ENCODE data around the gene SVIL.
"Not testable (repeated sequence)": the region's sequence is repeated elsewhere in the genome, so short reads cannot be mapped to it uniquely, and the experiment has no call there.

Gene SVIL

DNA sequence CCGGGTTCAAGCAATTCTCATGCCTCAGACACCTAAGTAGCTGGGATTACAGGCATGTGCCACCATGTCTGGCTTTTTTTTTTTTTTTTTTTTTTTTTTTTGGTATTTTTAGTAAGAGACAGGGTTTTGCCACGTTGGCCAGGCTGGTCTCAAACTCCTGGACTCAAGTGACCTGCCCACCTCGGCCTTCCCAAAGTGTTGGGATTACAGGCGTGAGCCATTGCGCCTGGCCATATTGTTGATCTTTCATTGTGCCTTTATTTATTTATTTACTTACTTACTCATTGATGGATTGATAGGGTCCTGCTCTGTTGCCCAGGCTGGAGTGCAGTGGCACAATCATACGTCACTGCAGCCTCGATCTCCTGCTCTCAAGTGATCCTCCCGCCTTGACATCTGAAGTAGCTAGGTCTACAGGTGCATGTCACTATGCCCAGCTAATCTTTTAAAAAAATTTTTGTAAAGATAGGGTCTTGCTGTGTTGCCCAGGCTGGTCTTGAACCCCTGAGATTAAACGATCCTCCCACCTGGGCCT lies 30.4 kb downstream of the SVIL start:
- DNase-seq (ENCODE audit: low read depth in 2 of 2, low spot score in 1 of 2), result no peak

DNA sequence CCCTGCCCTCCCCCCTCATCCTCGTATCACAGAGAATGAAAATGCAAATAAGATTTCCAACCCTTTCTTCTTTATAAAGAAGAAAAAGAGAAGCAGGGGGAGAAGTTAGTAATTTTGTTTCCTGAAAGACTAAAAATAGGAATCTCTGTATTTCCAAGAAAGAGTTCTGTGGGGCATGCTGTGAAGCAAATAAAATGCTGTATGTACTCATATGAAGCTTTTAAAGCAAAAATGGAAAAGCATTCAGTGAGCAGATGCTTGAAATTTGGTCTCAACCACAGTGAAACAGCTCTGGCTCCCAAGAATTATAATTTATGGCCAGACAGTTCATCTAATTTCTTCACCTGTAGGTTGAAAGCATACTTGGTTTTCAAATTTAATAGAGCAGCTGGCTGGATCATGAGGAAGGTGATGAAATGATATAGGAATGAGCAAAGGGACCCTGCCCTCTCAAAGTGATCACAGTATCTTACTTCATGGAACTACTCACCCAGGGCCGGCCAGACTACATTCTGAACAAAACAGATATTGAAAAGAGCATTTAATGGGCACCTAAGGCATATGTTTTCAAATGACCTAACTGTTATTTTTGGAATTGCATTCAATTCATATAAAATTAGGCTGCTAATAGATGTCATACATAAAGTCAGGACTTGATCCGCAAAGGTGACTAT lies 31.4 kb downstream of the SVIL start:
- no peak for DNase-seq (ENCODE audit: low read depth in 2 of 2, low spot score in 1 of 2)

DNA sequence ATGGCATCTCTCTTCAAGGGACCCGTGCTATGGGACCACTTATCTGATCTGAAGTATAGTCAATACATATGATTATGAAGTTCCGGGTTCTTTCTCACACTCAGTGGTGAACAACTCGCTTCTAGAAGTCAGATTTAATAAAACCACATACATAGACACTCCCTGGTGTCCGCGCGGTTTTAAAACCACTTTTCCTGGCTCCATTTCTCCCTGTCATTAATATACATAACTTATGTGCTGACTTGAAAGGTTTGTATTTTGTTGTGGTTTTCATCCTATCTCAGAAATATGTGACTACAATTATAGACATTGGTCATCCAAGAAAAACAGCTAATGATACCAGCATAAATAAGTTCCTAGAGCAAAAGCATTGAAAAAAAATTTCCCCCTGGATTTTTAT lies 34.0 kb downstream of the SVIL start:
- no peak for DNase-seq (ENCODE audit: low read depth in 2 of 2, low spot score in 1 of 2)

DNA sequence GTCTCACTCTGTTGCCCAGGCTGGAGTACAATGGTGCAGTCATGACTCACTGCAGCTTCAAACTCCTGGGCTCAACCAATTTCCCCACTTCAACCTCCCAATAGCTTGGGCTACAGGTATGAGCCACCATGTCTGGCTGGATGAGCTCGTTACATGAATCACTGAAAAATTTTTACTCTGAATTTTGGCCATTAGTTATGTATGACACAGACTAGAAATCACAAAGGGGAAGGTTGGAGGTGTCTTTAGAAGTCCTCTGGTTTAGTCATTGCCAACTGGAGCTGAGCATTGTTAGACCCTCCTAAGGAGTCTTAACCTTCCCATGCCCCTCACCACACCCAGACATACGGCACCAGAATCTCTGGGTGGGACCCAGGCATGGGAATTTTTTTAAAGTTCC lies 34.7 kb downstream of the SVIL start:
- no peak for DNase-seq (ENCODE audit: low read depth in 2 of 2, low spot score in 1 of 2)

DNA sequence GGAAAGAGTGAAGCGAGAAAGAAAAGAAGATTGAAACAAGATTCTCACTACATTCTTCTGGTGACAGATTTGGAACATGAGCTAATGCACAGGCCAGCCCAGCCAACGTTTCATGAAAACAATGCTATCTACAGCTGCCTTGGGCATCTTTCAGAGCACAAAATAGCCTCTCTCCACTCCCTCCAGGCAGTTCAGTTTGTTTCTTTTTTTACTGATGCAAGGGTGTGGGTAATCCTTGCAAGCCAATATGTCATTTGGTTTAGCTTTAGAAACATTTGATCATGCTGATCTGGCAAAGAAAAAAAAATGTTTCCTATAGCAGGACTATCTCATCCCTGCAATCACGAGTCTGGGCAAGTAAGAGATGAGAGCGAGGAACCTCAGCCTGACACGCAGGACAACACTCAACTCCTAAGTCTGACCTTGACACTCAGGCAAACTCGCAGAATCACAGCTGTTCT lies 35.9 kb downstream of the SVIL start:
- no peak for DNase-seq (ENCODE audit: low read depth in 2 of 2, low spot score in 1 of 2)

DNA sequence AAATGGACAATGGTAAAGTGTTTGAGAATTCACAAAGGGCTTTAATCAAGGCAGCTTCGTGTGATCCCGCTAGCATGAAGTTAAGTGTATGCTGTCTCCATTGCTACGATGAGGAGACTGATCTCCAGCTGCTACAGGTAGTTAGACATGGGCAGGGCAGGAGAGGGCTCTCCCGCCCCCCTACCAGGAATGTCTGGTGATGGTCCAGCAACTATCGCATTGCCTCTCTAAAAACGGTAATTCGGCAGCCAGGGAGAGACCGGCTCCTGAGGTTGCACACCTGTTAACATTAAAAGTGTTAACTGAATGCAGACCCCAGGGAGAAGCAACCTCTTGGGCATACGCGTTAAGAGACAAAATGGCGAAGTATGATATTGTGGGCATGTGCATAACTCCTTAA lies 37.9 kb downstream of the SVIL start:
- no peak for DNase-seq (ENCODE audit: low read depth in 2 of 2, low spot score in 1 of 2)

DNA sequence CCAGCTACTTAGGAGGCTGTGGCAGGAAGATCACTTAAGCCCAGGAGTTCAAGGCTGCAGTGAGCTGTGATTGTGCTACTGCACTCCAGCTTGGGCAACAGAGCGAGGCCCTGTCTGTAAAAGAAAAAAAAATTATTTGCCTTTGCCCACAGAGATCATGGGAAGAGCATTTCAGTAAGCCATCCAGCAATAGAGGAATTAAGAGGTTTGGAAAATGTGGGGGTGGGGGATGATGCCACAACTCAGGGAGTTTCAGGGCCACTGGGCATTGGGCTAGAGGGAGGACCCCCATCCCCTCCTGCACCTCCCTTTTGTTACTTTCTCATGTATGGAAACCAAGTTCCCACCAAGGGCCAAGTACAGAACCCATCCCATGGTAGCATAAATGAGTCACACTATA lies 38.4 kb downstream of the SVIL start:
- no peak for DNase-seq (ENCODE audit: low read depth in 2 of 2, low spot score in 1 of 2)

DNA sequence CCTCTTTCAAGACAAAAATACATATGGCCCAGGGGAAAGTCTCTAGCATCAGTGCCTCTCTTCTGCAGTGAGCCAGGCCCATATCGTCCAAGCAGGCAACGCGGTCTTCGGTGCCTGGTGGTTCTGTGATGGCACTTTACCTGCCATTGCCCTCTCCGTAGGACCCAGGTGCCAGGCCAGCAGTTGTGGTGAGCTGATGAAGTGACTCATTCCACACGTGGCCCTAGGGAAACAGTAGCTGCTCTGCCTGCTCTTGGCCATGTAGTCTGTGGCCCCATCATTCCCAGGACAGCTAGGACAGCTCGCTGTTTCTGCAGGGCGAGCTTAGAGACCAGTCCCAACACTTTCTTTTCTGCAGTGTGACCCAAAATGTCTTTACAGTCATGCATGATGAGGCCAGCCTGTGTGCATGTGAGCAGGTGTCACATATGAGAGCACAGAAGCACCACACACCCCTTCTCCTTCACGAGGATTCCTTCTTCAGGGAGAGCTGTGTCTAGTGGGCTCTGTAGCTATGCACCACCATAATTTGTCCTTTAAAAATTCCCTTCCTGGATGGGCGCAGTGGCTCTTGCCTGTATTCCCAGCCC lies 39.0 kb downstream of the SVIL start:
- no peak for DNase-seq (ENCODE audit: low read depth in 2 of 2, low spot score in 1 of 2)

DNA sequence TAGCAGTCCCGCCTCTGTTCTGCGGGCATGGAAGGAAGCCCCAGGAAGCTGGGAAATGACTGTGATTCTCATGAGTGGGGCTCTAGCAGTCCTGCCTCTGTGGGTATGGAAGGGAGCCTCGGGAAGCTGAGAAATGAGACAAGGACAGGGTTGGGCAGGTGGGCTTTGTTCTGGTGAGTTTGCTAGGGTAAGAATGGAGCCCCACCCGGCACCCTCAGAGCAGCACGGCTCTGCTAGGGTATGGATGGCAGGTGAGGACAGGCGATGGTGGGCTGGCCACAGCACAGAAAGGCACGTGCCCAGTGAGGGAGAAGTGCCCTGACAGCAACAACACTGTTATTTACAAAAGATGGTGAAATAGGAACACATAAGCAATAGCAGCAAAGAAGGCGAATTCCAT lies 39.6 kb downstream of the SVIL start:
- no peak for DNase-seq (ENCODE audit: low read depth in 2 of 2, low spot score in 1 of 2)

DNA sequence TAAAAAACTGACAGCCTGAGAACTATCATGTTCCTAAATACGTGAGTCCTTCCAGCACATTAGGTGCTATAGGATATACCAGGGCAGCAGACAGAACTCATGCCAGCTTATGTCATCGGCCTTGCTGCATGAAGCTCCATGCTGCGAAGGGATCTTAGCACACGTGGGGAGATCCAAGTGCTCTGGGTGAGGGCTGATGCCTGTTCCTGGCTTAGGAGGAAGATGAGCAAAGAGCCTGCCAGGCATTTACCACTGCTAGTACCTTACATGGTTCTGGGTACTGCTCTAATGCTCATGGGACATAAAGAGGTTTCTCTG lies 43.2 kb downstream of the SVIL start:
- no peak for DNase-seq (ENCODE audit: low read depth in 2 of 2, low spot score in 1 of 2)

DNA sequence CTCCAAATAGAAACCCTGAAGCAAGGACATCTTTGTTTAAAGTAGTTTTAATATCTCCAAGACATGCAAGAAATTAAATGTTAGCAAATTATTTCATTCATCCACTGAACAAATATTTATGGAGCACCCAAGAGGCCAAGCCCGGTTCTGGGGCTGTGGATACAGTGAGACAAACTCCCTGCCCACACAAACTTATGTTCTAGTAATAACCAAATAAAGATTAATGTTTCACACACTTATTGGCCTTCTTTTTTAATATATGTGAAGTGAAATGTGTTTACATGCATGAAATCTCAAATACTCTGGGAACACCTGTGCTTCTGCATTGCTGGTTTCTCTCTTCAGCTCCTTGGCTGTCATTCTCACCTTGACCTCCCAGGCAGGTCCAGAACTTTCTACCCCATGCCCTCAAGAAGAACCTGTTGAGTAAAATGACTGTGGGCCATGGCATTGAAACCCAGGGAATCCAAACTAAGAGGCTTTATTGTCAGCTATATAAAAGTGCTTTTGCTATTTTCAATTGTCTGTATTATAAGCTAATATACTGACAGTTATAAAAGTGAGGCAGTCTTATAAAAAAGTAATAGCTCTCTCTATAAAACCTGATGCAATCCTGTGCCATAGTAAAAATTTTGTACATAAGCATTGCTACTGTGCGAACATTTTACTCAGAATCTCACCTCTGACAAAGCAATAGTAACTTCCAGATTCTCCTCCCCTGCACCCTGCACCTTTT lies 43.7 kb downstream of the SVIL start:
- DNase-seq (ENCODE audit: low read depth in 2 of 2, low spot score in 1 of 2), result no peak

DNA sequence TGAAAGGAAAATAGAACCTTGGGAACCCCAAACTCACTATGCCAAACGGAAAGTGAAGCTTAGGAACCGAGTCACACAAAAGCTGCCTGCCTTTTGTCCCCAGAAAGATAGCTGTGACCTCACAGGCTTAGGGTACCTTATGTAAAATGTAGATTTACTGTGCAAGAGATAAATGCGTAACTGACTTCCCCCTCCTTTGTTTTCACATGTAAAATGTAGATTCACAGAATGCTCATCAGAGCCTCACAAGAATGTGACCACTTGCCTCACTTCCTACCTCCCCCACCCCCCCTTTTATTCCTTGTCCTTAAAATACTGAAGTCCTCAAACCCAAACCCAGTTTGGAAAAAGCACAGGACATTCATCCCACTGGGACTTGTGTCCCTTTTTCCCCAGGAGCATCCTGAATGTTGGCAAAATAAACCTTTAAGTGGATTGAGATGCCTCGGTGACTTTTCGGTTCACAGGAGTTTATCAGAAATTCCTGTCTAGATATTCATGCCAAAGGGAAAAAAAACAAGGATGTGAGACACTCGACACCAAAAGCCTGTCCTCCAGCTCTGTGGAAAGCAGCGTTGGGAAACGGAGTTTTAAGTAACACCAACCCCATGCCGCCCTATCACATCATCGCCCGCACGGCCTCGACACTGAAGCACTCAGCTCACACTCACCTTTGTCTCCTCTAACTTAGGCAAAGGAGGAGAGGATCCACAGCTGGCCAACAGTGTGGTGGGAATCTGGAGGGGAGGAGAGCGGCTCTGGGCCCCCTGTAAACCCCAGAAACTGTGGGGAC lies 45.9 kb downstream of the SVIL start:
- DNase-seq (ENCODE audit: low read depth in 2 of 2, low spot score in 1 of 2), result no peak

DNA sequence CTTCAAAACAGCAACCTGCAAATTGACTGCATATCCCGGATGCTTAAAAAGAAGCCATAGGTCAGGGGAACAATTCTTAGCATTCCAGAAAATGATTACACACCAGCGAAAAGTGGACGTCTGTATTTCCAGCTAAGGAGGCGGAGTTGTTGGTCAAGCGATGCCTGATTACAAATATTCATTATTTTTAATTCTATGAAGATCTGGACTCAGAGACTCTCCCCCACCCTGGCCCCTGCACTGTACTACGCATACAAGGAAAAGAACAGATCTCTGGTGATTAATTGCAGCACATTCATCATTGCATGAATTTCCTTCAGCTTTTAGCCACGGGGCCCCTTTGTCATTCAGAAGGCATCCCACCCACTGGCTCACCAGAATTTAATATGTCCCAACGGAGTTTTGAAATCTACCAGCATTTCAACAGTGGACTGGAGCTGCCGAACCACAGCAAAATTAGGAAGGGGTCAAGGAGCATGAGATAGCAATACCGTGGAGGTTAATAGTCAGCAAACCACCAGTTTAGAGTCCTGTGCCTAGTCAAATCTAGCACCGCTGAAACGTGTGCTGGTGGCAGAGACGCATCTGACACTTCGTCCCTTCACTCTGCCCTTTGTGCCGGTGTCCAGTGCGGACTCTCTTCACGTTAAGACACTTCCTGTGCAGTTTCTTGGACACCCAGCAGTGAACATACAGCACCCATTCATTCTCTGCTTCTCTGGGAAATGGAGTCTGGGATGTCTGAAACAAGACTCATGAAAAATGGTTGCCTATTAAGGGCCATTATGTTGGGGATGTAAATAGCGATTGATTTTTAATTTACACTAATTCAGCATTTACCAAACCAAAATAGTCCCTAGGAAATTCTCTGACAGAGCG lies 46.8 kb downstream of the SVIL start:
- not testable (repeated sequence) for DNase-seq (ENCODE audit: low read depth in 2 of 2, low spot score in 1 of 2)

DNA sequence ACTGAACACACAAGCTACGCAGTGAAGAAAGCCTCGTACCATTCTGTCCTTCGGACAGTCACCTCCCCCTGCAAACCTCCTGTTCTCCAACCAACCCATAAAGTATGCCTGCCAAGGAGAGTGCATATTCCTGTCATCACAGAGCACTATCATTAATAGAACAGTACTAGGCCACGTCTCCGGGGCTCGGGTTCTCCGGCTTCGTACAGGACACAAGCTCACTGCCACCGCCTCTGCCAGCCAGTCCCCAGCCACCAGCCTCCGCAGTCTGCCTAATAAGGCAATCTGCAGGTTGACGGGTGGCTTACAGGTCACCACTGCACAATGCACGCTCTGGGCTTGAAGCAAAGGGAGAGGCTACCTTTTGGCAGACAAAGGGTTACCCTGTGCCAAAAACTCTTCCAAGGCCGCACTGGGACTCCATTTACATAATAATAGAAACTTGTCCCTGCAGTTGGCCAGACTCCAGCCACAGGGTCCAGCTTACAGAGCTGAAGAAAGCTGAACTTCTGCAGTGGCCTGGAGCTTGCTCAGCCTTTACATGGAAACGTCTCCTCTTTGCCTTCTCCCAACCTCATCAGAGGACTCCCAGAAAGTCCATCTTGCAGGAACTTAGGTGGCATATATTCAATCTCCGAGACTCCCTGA lies 47.5 kb downstream of the SVIL start:
- DNase-seq (ENCODE audit: low read depth in 2 of 2, low spot score in 1 of 2), result not testable (repeated sequence)

DNA sequence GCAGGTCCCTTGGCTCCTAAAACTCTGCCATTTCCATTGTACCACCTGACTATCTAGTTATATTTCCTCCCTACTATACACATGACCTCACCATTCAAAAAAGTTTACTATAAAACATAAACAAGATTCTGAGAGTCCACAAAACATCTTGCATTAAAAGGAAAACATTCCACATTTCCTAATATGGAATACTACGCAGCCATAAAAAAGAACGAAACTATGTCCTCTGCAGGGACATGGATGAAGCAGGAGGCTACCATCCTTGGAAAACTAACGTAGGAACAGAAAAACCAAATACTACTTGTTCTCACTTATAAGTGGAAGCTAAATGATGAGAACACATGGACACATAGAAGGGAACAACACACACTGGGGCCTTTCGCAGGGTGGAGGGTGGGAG lies 48.3 kb downstream of the SVIL start:
- no peak for DNase-seq (ENCODE audit: low read depth in 2 of 2, low spot score in 1 of 2)

DNA sequence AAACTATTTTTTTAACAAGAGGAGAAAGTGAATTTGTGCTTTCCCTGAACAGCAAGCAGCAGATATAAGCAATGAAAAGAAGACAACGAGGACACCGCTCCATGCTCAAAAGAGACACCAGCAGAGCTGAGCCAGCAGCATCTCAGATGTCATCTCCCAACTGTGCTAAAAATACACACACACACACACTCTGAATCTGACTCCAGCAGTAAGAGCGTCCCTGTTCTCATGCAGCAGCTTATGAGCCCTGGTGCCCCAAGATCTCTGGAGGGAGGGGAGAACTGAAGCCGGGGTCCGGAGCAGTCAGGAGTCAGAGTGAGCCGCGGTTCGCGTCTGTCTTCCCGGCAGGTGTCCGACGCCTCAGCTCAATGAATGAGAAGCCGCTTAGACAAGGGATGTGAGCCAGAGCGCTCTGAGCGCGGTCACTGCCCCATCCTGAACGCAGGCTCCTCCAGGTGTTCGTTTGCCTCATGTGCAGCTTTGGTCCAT lies 49.2 kb downstream of the SVIL start:
- no peak for DNase-seq (ENCODE audit: low read depth in 2 of 2, low spot score in 1 of 2)

DNA sequence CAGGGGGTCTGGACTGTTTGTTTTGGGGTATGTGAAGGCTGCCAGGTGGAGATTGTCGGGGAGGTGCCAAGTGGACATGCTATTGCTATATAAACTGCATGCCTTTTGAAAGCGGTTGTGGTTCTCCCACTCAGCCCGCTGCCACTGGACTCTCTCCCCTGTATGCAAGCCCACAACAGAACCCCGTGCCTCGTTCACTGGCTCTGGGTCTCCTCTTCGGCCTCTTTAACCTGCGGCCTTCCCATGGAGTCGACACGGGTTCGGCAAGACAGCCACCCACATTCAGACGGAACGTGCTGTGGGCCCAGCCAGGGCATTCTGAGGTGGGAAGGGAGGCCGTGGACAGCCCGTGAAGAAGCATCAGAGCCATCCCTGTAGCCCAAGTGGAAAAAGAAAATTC lies 50.3 kb downstream of the SVIL start:
- DNase-seq (ENCODE audit: low read depth in 2 of 2, low spot score in 1 of 2), result no peak

DNA sequence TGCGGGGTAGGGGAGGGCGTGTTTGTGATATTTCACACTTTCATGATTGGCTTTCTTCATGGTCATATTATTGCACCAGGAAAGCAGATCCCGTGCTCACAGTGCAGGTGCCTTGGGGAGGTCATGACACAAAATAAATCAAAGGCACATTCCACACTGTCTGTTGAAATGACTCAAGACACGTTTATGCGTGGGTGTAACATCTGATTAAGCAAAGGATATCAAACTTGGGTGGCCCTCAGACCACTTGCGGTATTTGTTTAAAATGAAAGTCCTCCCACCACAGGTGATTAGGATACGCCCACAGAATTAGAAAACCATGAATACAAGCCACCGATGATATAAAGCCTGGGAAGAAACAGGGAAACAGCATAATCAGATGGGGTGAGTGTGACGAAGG lies 51.1 kb downstream of the SVIL start:
- no peak for DNase-seq (ENCODE audit: low read depth in 2 of 2, low spot score in 1 of 2)

DNA sequence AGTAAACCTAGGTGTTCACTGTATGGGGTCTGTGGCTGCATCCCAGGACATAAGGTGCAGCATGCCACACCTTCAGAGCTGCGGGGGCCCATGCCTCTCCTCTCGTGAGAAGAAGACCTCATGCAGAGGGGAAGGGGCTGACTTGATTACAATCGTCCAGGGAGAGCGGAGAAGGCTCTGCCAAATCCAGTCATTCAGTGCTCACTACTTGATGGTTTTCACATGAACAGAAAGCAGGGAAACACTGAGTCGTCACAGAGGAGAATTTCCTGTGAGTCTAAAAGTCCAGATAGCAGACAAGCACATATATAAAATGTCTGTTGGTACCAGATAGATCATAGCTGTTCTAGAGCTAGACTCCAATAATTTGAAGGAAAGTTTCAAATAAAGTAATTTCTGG lies 52.0 kb downstream of the SVIL start:
- DNase-seq (ENCODE audit: low read depth in 2 of 2, low spot score in 1 of 2), result not testable (repeated sequence)

DNA sequence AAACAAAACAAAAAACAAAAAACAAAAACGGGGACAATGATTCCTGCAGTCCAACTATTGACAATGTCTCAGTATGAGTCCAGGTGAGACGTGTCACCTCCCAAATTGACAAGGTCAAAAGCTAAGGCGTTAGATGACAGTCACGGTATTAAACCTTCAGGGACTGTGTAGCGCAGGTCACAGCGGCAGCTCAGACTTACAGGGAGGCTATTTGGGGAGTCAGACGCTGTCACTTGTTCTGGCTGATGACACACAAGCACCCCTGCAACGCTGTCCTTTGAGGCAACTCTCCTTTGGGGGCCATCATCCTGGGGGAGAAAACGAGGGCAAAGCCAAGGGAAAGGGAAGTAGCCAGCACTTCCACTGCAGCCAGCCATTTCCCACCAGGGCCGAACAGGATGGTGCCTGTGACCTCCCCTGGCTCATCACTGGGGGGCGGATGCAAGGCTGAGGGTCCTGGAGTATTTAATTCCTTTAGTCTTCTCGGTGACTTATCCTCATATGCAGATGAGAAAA lies 55.3 kb downstream of the SVIL start:
- DNase-seq (ENCODE audit: low read depth in 2 of 2, low spot score in 1 of 2), result no peak
